NCI-H1048 (cell line): Measurements from ENCODE around the gene WDR73.
"Not testable (repeated sequence)": the region's sequence is repeated elsewhere in the genome, so short reads cannot be mapped to it uniquely, and the experiment has no call there.

Experiments
- DNase-seq: peaks from one replicate; lab custom pipeline; 2025; lab: John Stamatoyannopoulos, UW

WDR73 gene

GRCh38 chr15:84657748-84658079, 3.6 kb upstream of the WDR73 start:
- no peak for DNase-seq

GRCh38 chr15:84656972-84657371, 2.9 kb upstream of the WDR73 start:
- no peak for DNase-seq

GRCh38 chr15:84654689-84655453, 788 bp upstream of the WDR73 start:
- peak; percentile 64 for DNase-seq

GRCh38 chr15:84653584-84653909, 536 bp downstream of the WDR73 start:
- DNase-seq = no peak

GRCh38 chr15:84649706-84650105, 4.4 kb downstream of the WDR73 start:
- no peak for DNase-seq

GRCh38 chr15:84648539-84648938, 5.5 kb downstream of the WDR73 start:
- no peak for DNase-seq

GRCh38 chr15:84647726-84648125, 6.4 kb downstream of the WDR73 start:
- no peak for DNase-seq

- DNase-seq = no peak
These were observed 8.1 kb downstream of the WDR73 start for GRCh38 chr15:84645997-84646396.

GRCh38 chr15:84645496-84645895, 8.6 kb downstream of the WDR73 start:
- no peak for DNase-seq

GRCh38 chr15:84643838-84644237, 10.2 kb downstream of the WDR73 start:
- no peak for DNase-seq

- not testable (repeated sequence) for DNase-seq
These were observed 11.4 kb downstream of the WDR73 start for GRCh38 chr15:84642640-84643039.

GRCh38 chr15:84641871-84642270, 12.2 kb downstream of the WDR73 start:
- not testable (repeated sequence) for DNase-seq

GRCh38 chr15:84638103-84638502, 16.0 kb downstream of the WDR73 start:
- no peak for DNase-seq

GRCh38 chr15:84634228-84634837, 19.8 kb downstream of the WDR73 start:
- DNase-seq = no peak

GRCh38 chr15:84633311-84634227, 20.5 kb downstream of the WDR73 start:
- DNase-seq = no peak

- no peak for DNase-seq
These were observed 22.3 kb downstream of the WDR73 start for GRCh38 chr15:84631706-84632272.

- no peak for DNase-seq
These were observed 25.1 kb downstream of the WDR73 start for GRCh38 chr15:84629033-84629432.

- DNase-seq = no peak
These were observed 29.0 kb downstream of the WDR73 start for GRCh38 chr15:84625123-84625522.

- DNase-seq = no peak
These were observed 29.7 kb downstream of the WDR73 start for GRCh38 chr15:84624359-84624758.

- no peak for DNase-seq
These were observed 32.6 kb downstream of the WDR73 start for GRCh38 chr15:84621358-84621979.

- DNase-seq = no peak
These were observed 33.5 kb downstream of the WDR73 start for GRCh38 chr15:84620626-84621025.

GRCh38 chr15:84616235-84616634, 37.8 kb downstream of the WDR73 start:
- DNase-seq = no peak
